HG03045 (cell line): ENCODE results near the gene PCDHGB6.
"Not testable (repeated sequence)": the region's sequence is repeated elsewhere in the genome, so short reads cannot be mapped to it uniquely, and the experiment has no call there.

ENCODE experiments used
- ATAC-seq: cut with Tn5 transposase; IDR thresholded peaks from one replicate; pipeline ENCODE4 v1.9.1; 2021; ENCODE audit warnings: mild to moderate bottlenecking, moderate library complexity; ENCODE audit not compliant: unreplicated experiment

Gene PCDHGB6

DNA sequence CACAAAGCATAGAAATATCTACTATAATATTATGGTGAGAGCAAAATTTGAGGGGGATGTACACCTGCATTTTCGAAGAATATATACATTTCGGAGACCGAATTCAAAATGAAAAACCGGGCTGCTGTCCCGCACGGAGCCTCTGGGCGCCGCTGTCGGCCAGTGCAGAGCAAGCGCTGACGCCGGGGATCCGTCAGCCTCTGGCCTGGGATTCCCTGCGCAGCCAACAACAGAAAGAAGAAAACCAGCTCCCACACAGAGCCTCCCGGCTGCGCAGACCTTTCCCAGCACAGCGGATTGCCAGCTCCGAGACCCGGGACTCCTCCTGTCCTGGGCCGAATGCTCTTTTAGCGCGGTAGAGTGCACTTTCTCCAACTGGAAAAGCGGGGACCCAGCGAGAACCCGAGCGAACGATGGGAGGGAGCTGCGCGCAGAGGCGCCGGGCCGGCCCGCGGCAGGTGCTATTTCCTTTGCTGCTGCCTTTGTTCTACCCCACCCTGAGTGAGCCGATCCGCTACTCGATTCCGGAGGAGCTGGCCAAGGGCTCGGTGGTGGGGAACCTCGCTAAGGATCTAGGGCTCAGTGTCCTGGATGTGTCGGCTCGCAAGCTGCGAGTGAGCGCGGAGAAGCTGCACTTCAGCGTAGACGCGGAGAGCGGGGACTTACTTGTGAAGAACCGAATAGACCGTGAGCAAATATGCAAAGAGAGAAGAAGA is at the start of gene PCDHGB6:
PCDHGB6 (plus strand) TSS at position 232 of the 716 bp plus-strand sequence; CDS start at position 414, 182 bp downstream.
- ATAC-seq: not testable (repeated sequence)

DNA sequence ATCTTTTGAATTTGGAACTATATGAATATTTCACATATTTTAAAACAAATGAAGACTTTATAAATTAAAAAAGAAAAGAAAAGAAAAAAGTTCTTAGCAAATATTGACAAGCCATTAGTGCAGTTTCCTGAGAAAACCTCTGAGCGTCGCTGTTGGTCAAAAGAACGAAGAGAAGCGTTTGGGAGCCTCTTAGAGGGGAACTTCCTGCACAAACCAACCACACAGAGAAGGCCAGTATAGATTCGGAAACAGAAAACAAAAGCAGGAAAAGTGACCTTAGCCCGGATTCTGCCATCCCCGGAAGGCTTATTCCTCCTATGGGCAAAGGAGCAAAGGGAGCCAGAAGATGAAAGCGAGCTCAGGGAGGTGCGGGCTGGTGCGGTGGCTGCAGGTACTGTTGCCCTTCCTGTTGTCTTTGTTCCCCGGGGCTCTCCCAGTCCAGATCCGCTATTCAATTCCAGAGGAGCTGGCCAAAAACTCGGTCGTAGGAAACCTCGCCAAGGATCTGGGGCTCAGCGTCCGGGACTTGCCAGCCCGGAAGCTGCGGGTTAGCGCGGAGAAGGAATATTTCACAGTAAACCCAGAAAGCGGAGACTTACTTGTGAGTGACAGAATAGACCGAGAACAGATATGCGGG is 47.9 kb upstream of the PCDHGB6 start, which contains the start of gene PCDHGB2:
PCDHGB2 (plus strand) TSS at position 205 of the 637 bp plus-strand sequence; CDS start at position 347, 142 bp downstream.
- no peak for ATAC-seq

DNA sequence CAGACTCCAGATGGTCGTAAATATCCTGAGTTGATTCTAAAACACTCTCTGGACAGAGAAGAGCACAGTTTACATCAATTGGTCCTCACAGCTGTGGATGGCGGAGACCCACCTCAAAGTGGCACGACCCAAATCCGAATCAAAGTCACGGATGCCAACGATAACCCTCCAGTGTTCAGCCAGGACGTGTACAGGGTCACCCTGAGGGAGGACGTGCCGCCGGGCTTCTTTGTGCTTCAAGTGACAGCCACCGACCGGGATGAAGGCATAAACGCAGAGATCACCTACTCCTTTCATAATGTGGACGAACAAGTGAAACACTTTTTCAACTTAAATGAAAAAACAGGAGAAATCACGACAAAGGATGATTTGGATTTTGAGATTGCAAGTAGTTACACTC is 47.1 kb upstream of the PCDHGB6 start:
- ATAC-seq: no peak

DNA sequence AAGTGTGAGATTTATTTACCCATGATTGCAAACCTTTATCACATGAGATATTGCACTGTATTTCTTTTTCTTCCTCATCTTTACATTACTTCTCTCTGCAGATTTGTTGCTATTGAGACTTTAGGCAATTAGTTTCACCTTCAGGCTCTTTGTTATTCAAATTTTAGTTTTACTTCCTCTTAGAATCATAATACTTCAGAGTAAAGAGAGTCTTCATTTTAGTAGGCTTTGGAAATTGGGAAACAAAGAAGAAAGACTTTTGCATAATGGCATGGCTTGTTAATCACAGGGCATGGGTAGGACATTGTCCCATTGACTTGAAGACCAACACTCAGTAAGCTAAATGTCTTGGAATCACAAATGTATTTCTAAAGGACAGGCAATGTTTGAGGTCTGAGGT is 45.1 kb upstream of the PCDHGB6 start:
- no peak for ATAC-seq

DNA sequence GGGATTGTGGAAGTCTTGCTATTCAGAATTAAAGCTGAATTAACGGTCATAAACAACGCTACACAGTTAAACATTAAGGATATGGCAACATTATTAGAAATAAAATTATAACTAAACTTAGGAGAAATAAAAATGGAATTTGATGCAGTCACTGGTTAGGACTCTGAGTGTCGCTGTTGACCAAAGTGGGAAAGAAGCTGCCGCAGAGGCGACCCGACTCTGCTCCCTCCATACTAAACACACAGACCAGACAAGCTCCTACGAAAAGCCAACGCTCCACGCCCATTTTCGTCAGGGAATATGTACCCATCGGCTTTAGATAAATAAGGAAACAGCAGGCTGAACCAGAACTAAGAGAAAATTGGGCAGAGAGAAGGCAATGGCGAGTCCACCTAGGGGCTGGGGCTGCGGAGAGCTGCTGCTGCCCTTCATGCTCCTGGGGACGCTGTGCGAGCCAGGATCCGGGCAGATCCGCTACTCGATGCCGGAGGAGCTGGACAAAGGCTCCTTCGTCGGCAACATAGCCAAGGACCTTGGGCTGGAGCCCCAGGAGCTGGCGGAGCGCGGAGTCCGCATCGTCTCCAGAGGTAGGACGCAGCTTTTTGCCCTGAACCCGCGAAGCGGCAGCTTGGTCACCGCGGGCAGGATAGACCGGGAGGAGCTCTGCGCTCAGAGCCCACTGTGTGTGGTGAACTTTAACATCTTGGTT is 43.7 kb upstream of the PCDHGB6 start, which contains the start of gene PCDHGA5:
PCDHGA5 (plus strand) TSS at position 211 of the 709 bp plus-strand sequence; CDS start at position 380, 169 bp downstream.
- no peak for ATAC-seq

DNA sequence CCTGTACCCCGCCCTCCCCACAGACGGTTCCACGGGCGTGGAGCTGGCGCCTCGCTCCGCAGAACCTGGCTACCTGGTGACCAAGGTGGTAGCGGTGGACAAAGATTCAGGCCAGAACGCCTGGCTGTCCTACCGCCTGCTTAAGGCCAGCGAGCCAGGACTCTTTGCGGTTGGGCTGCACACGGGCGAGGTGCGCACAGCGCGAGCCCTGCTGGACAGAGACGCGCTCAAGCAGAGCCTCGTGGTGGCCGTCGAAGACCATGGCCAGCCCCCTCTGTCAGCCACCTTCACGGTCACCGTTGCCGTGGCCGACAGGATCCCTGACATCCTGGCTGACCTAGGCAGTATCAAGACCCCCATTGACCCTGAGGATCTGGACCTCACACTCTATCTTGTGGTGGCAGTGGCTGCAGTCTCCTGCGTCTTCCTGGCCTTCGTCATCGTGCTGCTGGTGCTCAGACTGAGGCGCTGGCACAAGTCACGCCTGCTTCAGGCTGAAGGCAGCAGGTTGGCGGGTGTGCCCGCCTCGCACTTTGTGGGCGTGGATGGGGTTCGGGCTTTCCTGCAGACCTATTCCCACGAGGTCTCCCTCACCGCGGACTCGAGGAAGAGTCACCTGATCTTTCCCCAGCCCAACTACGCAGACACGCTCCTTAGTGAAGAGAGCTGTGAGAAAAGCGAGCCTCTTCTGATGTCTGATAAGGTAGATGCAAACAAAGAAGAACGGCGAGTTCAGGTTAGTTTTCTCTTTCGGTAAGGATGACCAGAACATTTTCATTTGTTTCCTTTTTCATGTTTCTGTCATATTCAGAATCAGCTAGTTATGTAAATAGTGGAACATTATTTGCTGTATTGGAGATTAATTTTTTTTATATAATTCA is 41.6 kb upstream of the PCDHGB6 start:
- no peak for ATAC-seq

DNA sequence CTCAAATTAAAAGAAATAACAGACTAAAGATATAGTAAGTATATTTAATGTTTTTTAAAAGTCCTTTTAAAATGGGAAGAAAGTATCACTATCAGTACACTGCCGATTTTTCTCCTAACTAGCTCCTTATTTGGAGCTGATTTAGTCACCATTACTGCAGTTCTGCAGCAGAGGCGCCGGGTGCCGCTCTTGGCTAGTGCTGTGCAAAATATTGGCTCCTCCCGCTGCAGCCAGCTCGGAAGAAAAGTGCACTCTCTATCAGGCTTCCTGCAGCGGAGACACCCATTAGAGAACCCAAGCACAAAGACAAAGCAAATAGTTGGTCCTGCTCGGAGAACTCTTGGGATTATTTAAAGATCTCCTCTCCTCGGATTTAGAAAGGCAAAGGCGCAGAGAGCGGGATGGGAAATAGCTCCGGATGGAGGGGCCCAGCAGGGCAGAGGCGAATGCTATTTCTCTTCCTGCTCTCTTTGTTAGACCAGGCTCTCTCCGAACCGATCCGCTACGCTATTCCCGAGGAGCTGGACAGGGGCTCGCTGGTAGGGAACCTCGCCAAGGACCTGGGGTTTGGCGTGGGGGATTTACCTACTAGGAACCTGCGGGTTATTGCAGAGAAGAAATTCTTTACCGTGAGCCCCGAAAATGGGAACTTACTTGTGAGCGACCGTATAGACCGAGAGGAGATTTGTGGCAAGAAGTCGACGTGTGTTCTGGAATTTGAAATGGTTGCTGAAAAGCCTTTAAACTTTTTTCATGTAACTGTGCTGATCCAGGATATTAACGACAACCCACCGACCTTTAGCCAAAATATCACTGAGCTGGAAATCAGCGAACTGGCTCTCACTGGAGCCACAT is 37.6 kb upstream of the PCDHGB6 start, which contains the start of gene PCDHGB3:
PCDHGB3 (plus strand) TSS at position 249 of the 855 bp plus-strand sequence; CDS start at position 402, 153 bp downstream.
- peak; percentile 61 for ATAC-seq

DNA sequence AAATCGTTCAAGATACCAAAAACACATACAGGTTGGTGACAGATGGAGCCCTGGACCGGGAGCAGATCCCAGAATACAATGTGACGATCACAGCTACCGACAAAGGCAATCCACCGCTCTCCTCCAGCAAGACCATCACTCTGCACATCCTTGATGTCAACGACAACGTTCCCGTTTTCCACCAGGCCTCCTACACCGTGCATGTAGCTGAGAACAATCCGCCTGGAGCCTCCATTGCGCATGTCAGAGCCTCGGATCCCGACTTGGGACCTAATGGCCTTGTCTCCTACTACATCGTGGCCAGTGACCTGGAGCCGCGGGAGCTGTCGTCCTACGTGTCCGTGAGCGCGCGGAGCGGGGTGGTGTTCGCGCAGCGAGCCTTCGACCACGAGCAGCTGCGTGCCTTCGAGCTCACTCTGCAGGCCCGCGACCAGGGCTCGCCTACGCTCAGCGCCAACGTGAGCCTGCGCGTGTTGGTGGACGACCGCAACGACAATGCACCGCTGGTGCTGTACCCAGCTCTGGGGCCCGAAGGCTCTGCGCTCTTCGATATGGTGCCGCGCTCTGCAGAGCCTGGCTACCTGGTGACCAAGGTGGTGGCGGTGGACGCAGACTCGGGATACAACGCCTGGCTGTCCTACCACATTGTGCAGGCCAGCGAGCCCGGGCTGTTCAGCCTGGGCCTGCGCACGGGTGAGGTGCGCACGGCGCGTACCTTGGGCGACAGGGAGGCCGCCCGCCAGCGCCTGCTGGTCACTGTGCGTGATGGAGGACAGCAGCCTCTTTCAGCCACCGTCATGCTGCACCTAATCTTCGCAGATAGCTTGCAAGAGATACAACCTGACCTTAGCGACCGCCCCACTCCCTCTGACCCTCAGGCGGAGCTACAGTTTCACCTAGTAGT is 36.0 kb upstream of the PCDHGB6 start:
- no peak for ATAC-seq

DNA sequence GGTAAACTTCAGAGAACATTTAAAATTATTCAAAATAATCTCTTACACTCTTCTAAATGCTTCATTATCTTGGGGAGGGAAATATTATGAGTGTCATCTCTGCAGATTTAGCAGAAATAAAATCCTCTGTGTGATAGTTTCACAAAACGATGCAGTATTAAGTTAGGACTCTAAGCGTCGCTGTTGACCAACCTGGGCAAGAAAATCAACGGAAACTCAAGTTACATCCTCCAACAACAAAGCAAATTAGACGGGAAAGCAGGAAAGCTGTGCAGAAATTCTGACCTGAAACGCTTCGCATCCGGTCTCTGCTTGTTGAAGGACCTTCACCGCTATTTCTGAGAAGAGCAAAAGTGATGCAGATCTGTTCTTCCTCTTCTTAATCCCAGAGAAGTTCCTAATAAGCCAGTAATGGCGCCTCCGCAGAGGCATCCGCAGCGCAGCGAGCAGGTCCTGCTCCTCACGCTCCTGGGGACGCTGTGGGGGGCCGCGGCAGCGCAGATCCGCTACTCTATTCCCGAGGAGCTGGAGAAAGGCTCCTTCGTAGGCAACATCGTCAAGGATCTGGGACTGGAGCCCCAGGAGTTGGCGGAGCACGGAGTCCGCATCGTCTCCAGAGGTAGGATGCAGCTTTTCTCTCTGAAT is 34.0 kb upstream of the PCDHGB6 start, which contains the start of gene PCDHGA6:
PCDHGA6 (plus strand) TSS at position 219 of the 645 bp plus-strand sequence; CDS start at position 412, 193 bp downstream.
- ATAC-seq: no peak

DNA sequence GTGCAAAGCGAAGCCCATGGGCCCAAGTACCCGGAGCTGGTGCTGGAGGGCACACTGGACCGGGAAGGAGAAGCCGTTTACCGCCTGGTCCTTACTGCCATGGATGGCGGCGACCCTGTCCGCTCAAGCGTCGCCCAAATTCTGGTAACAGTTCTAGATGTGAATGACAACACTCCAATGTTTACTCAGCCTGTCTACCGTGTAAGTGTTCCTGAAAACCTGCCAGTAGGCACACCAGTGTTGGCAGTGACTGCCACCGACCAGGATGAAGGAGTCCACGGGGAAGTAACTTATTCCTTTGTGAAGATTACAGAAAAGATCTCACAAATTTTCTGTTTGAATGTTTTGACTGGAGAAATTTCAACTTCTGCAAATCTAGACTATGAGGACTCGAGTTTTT is 33.2 kb upstream of the PCDHGB6 start:
- ATAC-seq: no peak

DNA sequence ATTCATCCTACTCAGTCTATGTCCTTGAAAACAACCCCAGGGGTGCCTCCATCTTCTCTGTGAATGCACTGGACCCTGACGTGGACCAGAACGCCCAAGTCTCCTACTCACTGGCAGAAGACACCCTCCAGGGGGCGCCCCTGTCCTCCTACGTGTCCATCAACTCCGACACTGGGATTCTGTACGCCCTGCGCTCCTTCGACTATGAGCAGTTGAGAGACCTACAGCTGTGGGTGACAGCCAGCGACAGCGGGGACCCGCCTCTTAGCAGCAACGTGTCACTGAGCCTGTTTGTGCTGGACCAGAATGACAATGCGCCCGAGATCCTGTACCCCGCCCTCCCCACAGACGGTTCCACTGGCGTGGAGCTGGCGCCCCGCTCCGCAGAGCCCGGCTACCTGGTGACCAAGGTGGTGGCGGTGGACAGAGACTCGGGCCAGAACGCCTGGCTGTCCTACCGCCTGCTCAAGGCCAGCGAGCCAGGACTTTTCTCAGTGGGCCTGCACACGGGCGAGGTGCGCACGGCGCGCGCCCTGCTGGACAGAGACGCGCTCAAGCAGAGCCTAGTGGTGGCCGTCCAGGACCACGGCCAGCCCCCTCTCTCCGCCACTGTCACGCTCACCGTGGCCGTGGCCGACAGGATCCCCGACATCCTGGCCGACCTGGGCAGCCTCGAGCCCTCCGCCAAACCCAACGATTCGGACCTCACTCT is 32.2 kb upstream of the PCDHGB6 start:
- ATAC-seq: not testable (repeated sequence)

DNA sequence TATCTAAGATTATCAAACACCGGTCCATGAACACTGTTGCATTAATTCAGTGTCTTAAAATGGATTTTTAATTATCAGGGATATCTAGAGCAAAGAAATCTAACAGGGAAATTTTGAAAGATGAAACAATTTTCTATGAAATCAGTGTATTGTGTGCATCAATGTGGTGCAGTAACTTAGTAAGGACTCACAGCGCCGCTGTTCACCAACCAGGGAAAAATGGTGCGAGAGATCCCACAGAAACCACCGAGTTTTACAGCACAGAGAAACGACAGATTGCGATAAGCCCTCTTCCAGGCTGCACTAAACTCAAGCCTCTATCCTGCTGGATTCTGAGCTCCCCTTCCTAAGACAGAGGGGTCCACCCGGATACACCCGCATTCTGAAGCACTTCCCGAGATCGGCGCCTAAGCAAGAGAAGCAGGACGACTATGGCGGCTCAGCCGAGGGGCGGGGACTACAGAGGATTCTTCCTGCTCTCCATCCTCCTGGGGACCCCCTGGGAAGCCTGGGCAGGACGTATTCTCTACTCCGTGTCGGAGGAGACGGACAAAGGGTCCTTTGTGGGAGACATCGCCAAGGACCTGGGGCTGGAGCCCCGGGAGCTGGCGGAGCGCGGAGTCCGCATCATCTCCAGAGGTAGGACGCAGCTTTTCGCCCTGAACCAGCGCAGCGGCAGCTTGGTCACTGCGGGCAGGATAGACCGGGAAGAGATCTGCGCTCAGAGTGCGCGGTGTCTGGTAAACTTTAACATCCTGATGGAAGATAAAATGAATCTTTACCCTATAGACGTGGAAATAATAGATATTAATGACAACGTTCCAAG is 25.1 kb upstream of the PCDHGB6 start, which contains the start of gene PCDHGA7:
PCDHGA7 (plus strand) TSS at position 274 of the 826 bp plus-strand sequence; CDS start at position 432, 158 bp downstream.
- no peak for ATAC-seq

DNA sequence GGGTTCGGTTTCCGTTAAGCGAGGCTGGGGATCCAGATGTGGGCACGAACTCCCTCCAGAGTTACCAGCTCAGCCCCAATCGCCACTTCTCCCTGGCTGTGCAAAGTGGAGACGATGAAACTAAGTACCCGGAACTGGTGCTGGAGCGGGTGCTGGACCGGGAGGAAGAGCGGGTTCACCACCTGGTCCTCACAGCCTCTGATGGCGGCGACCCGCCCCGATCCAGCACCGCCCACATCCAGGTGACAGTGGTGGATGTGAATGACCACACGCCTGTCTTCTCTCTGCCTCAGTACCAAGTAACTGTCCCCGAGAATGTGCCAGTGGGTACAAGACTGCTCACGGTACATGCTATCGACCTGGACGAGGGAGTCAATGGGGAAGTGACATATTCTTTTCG is 24.5 kb upstream of the PCDHGB6 start:
- no peak for ATAC-seq

DNA sequence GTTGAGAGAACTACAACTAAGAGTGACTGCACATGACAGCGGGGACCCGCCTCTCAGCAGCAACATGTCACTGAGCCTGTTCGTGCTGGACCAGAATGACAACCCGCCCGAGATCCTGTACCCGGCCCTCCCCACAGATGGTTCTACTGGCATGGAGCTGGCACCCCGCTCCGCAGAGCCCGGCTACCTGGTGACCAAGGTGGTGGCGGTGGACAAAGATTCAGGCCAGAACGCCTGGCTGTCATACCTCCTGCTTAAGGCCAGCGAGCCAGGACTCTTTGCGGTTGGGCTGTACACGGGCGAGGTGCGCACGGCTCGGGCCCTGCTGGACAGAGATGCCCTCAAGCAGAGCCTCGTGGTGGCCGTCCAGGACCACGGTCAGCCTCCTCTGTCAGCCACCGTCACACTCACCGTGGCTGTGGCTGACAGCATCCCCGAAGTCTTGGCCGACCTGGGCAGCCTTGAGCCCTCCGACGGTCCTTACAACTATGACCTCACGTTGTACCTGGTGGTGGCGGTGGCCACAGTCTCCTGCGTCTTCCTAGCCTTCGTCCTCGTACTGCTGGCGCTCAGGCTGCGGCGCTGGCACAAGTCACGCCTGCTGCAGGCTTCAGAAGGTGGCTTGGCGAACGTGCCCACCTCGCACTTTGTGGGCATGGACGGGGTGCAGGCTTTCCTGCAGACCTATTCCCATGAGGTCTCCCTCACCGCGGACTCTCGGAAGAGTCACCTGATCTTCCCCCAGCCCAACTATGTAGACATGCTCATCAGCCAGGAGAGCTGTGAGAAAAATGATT is 23.2 kb upstream of the PCDHGB6 start:
- ATAC-seq: no peak

DNA sequence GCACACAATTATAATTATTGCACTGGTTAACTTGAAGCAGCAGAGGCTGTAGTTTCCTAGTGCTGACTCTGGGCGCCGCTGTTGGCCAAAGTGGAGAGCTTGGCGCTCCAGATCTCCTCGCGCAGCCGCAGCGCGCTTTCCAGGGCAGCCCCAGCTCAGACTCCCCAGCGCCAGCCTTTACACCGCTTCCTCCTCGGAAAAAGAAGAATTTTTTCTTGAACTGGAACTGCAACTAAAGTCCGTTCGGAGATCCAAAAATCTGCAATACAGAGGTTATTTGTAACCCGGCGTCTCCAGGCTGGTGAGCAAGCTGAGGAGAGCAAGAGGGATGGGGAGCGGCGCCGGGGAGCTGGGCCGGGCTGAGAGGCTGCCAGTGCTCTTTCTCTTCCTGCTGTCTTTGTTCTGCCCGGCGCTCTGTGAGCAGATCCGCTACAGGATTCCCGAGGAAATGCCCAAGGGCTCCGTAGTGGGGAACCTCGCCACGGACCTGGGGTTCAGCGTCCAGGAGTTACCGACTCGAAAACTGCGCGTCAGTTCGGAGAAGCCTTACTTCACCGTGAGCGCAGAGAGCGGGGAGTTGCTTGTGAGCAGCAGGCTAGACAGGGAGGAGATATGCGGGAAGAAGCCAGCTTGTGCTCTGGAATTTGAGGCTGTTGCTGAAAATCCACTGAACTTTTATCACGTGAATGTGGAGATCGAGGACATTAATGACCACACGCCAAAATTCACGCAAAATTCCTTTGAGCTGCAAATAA is 20.1 kb upstream of the PCDHGB6 start, which contains the start of gene PCDHGB4:
PCDHGB4 (plus strand) TSS at position 142 of the 755 bp plus-strand sequence; CDS start at position 329, 187 bp downstream.
- ATAC-seq: not testable (repeated sequence)
